Tibial nerve (tissue), 3 donors: ENCODE measurements around the gene TMEM187.

Source experiments
- CTCF ChIP-seq, 5 experiments: fragments of 200-600 bp in 3 of 5; fragments of 450-650 bp in 2 of 5; sonication (generic) in 3 of 5; IDR thresholded peaks; one replicate each; pipeline ENCODE4 v1.5.1; 2016 to 2019; ENCODE audit warnings: antibody characterized with exemption in 5 of 5, mild to moderate bottlenecking in 3 of 5, moderate library complexity in 2 of 5
- POLR2A ChIP-seq, 2 donors: fragments of 450-650 bp; IDR thresholded peaks; one replicate each; pipeline ENCODE4 v1.6.1; 2017; ENCODE audit warnings: antibody characterized with exemption in 2 of 2, mild to moderate bottlenecking in 2 of 2, moderate library complexity in 2 of 2

DNA sequence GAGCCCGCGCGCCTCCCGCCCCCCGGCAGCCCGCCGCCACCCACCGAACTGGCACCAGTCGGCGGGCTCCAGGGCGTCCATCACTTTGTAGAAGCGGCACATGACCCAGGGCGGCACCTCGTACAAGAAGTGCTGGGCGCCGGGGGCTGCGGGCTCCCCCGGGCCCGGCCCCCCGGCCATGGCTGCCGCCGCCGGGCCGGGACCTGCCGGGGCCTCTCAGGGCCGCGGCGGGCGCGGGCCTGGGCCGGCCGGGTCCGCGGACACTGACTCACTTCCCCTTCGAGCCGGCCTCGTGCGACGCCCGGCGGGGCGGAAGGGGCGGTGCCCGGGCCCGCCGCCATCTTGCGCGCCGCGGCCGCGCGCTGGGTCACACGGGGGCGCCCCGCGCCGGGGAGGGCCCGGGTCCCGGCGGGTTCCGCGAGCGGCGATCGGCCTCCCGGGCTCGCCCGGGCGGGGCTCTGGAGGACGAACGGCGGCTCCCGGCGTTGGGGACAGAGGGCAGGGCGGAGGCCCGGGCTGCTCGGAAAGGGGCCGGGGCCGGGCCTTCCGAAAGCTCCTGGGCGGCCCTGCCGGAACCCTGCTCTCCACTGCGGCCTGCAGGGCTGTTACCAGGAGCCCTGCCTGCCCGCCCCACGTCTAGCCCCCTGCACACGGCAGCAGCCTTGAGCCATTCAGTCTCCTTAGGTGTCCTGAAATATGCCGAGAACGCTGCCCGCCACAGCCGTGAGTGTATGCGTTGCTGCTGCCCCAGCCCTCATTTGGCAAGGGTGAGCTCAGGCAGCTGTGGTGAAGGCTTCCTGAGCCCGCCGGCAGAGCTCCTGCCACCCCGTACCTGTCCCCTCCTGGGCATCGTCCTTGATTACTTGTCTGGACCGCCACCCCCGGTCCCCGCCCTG lies 47.3 kb downstream of the TMEM187 start, which contains the start of gene IRAK1:
- TF ChIP-seq CTCF (IDR thresholded peaks at IDR 0.05) = no peak
- peak; percentile 40 to 55 for TF ChIP-seq POLR2A (IDR thresholded peaks at IDR 0.05)
